ENCODE measurements around the gene LMNA.

DNA sequence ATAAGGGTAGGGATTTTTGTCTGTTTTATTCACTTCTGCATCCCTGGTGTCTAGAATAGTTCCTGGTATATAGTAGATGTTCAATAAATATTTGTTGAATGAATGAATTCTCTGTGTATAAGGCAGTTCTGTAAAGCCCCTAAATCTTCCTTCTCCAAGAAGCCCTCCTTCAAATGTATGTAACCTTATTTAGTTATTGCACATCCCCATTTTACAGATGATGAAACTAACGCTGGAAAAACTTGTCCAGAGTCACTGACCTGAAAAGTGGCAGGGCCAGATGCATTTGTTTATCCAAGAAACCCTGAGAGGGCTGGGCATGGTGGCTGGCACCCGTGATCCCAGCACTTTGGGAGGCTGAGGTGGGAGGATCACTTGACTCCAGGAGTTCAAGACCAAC lies 4.3 kb upstream of the LMNA start:
- TF ChIP-seq, protein P1, sequence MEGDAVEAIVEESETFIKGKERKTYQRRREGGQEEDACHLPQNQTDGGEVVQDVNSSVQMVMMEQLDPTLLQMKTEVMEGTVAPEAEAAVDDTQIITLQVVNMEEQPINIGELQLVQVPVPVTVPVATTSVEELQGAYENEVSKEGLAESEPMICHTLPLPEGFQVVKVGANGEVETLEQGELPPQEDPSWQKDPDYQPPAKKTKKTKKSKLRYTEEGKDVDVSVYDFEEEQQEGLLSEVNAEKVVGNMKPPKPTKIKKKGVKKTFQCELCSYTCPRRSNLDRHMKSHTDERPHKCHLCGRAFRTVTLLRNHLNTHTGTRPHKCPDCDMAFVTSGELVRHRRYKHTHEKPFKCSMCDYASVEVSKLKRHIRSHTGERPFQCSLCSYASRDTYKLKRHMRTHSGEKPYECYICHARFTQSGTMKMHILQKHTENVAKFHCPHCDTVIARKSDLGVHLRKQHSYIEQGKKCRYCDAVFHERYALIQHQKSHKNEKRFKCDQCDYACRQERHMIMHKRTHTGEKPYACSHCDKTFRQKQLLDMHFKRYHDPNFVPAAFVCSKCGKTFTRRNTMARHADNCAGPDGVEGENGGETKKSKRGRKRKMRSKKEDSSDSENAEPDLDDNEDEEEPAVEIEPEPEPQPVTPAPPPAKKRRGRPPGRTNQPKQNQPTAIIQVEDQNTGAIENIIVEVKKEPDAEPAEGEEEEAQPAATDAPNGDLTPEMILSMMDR (conservative IDR thresholded peaks at IDR 0.05), result no peak
- TF ChIP-seq ZFX (IDR thresholded peaks at IDR 0.05), result no peak

Data from C4-2B (cell line).